H9 (cell line): ENCODE data around the gene CRISPLD2. TPM values are rescaled to one million over a fixed set of nuclear protein-coding genes. Genes with fewer than 3 reads are reported as not detected.

Experiments
- DNase-seq: peaks from one replicate; pipeline ENCODE4 v3.0.0-alpha.2; 2017
- H2AFZ ChIP-seq: one replicate; pipeline ENCODE4 v1.6.1; 2013; ENCODE audit warnings: mild to moderate bottlenecking, low read length, control low read depth, moderate library complexity
- H2AK5ac ChIP-seq: 2 replicates; pipeline ENCODE4 v1.6.1; 2013; ENCODE audit warnings: low read length, control low read depth, mixed read lengths; ENCODE audit not compliant: insufficient read length
- H2BK120ac ChIP-seq: one replicate; pipeline ENCODE4 v1.6.1; 2013; ENCODE audit warnings: low read depth, mild to moderate bottlenecking, low read length, control low read depth, inconsistent platforms; ENCODE audit not compliant: poor library complexity, severe bottlenecking
- H2BK12ac ChIP-seq: 2 replicates; pipeline ENCODE4 v1.6.1; 2013; ENCODE audit warnings: low read length, control low read depth, mixed read lengths, low read depth; ENCODE audit not compliant: insufficient read length
- H2BK15ac ChIP-seq: 2 replicates; pipeline ENCODE4 v1.6.1; 2013; ENCODE audit warnings: low read depth, low read length, control low read depth
- H2BK20ac ChIP-seq: one replicate; pipeline ENCODE4 v1.6.1; 2013; ENCODE audit warnings: low read depth, mild to moderate bottlenecking, low read length, control low read depth, inconsistent platforms; ENCODE audit not compliant: poor library complexity, severe bottlenecking
- H2BK5ac ChIP-seq: 2 replicates; pipeline ENCODE4 v1.6.1; 2013; ENCODE audit warnings: low read length, control low read depth, mixed read lengths; ENCODE audit not compliant: insufficient read length
- H3K14ac ChIP-seq: 2 replicates; pipeline ENCODE4 v1.6.1; 2013; ENCODE audit warnings: low read length, control low read depth; ENCODE audit not compliant: insufficient read depth
- H3K18ac ChIP-seq: 2 replicates; pipeline ENCODE4 v1.6.1; 2013; ENCODE audit warnings: low read depth, mild to moderate bottlenecking, mixed read lengths, low read length, control low read depth; ENCODE audit not compliant: insufficient read length
- H3K23ac ChIP-seq: 2 replicates; pipeline ENCODE4 v1.6.1; 2013; ENCODE audit warnings: low read length, control low read depth, mixed read lengths, low read depth; ENCODE audit not compliant: insufficient read length
- H3K23me2 ChIP-seq: 2 replicates; pipeline ENCODE4 v1.6.1; 2013; ENCODE audit warnings: low read depth, mild to moderate bottlenecking, mixed read lengths, low read length, control low read depth; ENCODE audit not compliant: insufficient read length, poor library complexity, severe bottlenecking
- H3K27ac ChIP-seq: 2 replicates; pipeline ENCODE4 v1.5.1; 2013; ENCODE audit warnings: low read length, control low read depth, mixed read lengths, low read depth; ENCODE audit not compliant: insufficient read length
- H3K27me3 ChIP-seq: 2 replicates; pipeline ENCODE4 v1.6.1; 2013; ENCODE audit warnings: low read length, control low read depth, inconsistent platforms; ENCODE audit not compliant: insufficient read depth
- H3K4ac ChIP-seq: 2 replicates; pipeline ENCODE4 v1.6.1; 2013; ENCODE audit warnings: low read depth, mild to moderate bottlenecking, control low read depth, inconsistent platforms, low read length, moderate library complexity
- H3K4me1 ChIP-seq: 2 replicates; pipeline ENCODE4 v1.6.1; 2013; ENCODE audit warnings: low read length, control low read depth, inconsistent platforms; ENCODE audit not compliant: insufficient read depth
- H3K4me2 ChIP-seq: 2 replicates; pipeline ENCODE4 v1.6.1; 2013; ENCODE audit warnings: low read length, control low read depth, mixed read lengths; ENCODE audit not compliant: insufficient read length, insufficient read depth
- H3K56ac ChIP-seq: 2 replicates; pipeline ENCODE4 v1.6.1; 2013; ENCODE audit warnings: low read depth, mild to moderate bottlenecking, mixed read lengths, low read length, control low read depth; ENCODE audit not compliant: insufficient read length
- H3K79me1 ChIP-seq: 2 replicates; pipeline ENCODE4 v1.6.1; 2013; ENCODE audit warnings: low read depth, mild to moderate bottlenecking, moderate library complexity, low read length, control low read depth, inconsistent platforms; ENCODE audit not compliant: insufficient read depth, poor library complexity, severe bottlenecking
- H3K79me2 ChIP-seq: 2 replicates; pipeline ENCODE4 v1.6.1; 2013; ENCODE audit warnings: low read length, control low read depth, inconsistent platforms; ENCODE audit not compliant: insufficient read depth
- H3K9ac ChIP-seq: 2 replicates; pipeline ENCODE4 v1.6.1; 2013; ENCODE audit warnings: low read length, control low read depth, mixed read lengths; ENCODE audit not compliant: insufficient read length; ENCODE audit errors: extremely low read depth
- H3K9me3 ChIP-seq: one replicate; pipeline ENCODE4 v1.6.1; 2013; ENCODE audit warnings: low read depth, low read length, inconsistent platforms; ENCODE audit not compliant: control insufficient read depth
- H3T11ph ChIP-seq: one replicate; pipeline ENCODE4 v1.6.1; 2013; ENCODE audit warnings: mild to moderate bottlenecking, low read length, control low read depth, inconsistent platforms
- H4K20me1 ChIP-seq: one replicate; pipeline ENCODE4 v1.6.1; 2013; ENCODE audit not compliant: control insufficient read depth, insufficient read length, insufficient read depth
- H4K5ac ChIP-seq: 2 replicates; pipeline ENCODE4 v1.6.1; 2013; ENCODE audit warnings: low read depth, mild to moderate bottlenecking, mixed read lengths, low read length, control low read depth; ENCODE audit not compliant: insufficient read length
- H4K8ac ChIP-seq: replicated peaks from 2 replicates; pipeline ENCODE4 v1.6.1; 2013; ENCODE audit warnings: low read length, control low read depth, mixed read lengths, low read depth; ENCODE audit not compliant: insufficient read length
- H4K91ac ChIP-seq: 2 replicates; pipeline ENCODE4 v1.6.1; 2013; ENCODE audit warnings: low read depth, mild to moderate bottlenecking, moderate library complexity, mixed read lengths, low read length, control low read depth; ENCODE audit not compliant: insufficient read length
- H3K27ac Mint-ChIP-seq, 3 experiments: 2 replicates in 2 of 3; 3 replicates in 1 of 3; pipeline ENCODE4 v1.8.0; 2020 to 2021; ENCODE audit warnings: mixed read lengths in 3 of 3, mild to moderate bottlenecking in 1 of 3, moderate library complexity in 1 of 3
- H3K27me3 Mint-ChIP-seq: 2 replicates; pipeline ENCODE4 v1.8.0; 2021; ENCODE audit warnings: low read depth, mild to moderate bottlenecking, moderate library complexity, mixed read lengths
- H3K36me3 Mint-ChIP-seq, 3 experiments: 2 replicates in 2 of 3; 3 replicates in 1 of 3; pipeline ENCODE4 v1.8.0; 2020 to 2021; ENCODE audit warnings: low read depth in 3 of 3, mixed read lengths in 3 of 3; ENCODE audit not compliant: insufficient read depth in 1 of 3
- H3K4me1 Mint-ChIP-seq, 2 experiments: 2 replicates each; pipeline ENCODE4 v1.8.0; 2020; ENCODE audit warnings: mixed read lengths in 2 of 2
- H3K4me3 Mint-ChIP-seq, 2 experiments: 2 replicates in 1 of 2; 3 replicates in 1 of 2; pipeline ENCODE4 v1.8.0; 2020 to 2021; ENCODE audit warnings: mild to moderate bottlenecking in 2 of 2, mixed read lengths in 2 of 2, moderate library complexity in 1 of 2
- H3K9me3 Mint-ChIP-seq, 2 experiments: 2 replicates in 1 of 2; 3 replicates in 1 of 2; pipeline ENCODE4 v1.8.0; 2020; ENCODE audit warnings: mild to moderate bottlenecking in 2 of 2, mixed read lengths in 2 of 2, moderate library complexity in 1 of 2
- CTCF ChIP-seq: fragments of 200-600 bp; sonication (generic); conservative IDR thresholded peaks from 3 replicates; pipeline ENCODE4 v1.8.0; 2021; ENCODE audit warnings: antibody characterized with exemption, mild to moderate bottlenecking
- WGBS: extraction: QIAGEN DNeasy Blood & Tissue Kit; methylation state at CpG from one replicate; pipeline ENCODE4 v1.1.7; 2013; ENCODE audit warnings: missing lambda C conversion rate, low lambda C conversion rate, mixed read lengths; ENCODE audit not compliant: insufficient read length; ENCODE audit errors: extremely low coverage; 5-methylcytosine and 5-hydroxymethylcytosine counted together
- total RNA-seq: library from RNA; stranded (reverse); gene quantifications from 2 replicates; pipeline ENCODE4 v1.2.1, GENCODE V29; 2021

Gene CRISPLD2
- total RNA-seq, 1 experiment from 2014 or later = 2.3 TPM

- Histone ChIP-seq H3K79me1 (no peaks in the 10 kb centered on the region), H3K9me3 (no peaks in the 10 kb centered on the region), H3K23me2 (no peaks in the 10 kb centered on the region), H3K56ac (no peak overlapping the region), H2BK15ac (no peak overlapping the region), H4K5ac (no peak overlapping the region), H3K4me1 (no peaks in the 10 kb centered on the region; the same call in 1 of the 2 replicates), H3K18ac (no peak overlapping the region), H3K9ac (no peak overlapping the region), H2AK5ac (no peak overlapping the region), H3K4ac (no peak overlapping the region), H3K23ac (no peak overlapping the region), H3K14ac (no peak overlapping the region), H2BK12ac (no peak overlapping the region), H3K27ac (no peak overlapping the region), H3K4me2 (no peak overlapping the region), H2BK5ac (no peak overlapping the region), H2AFZ (no peak overlapping the region), H3K79me2 (no peaks in the 10 kb centered on the region), H4K8ac (no peak overlapping the region), H4K91ac (no peak overlapping the region), H2BK20ac (no peak overlapping the region), H4K20me1 (no peaks in the 10 kb centered on the region), H3T11ph (no peak overlapping the region), H2BK120ac (no peak overlapping the region), H3K27me3 (peaks cover 5% of the 10 kb centered on the region; the same call in 1 of the 2 replicates)
- WGBS = no CpG with 5 or more reads among the region's 7 CpGs
- Mint-ChIP-seq H3K9me3 (no peaks in the 10 kb centered on the region; a peak in 3 of 5 replicates), H3K4me3 (no peak overlapping the region), H3K36me3 (no peaks in the 10 kb centered on the region), H3K27ac (no peak overlapping the region), H3K27me3 (peaks cover 83% of the 10 kb centered on the region), H3K4me1 (peaks cover 12 to 13% of the 10 kb centered on the region in 2 experiments)
- no peak for TF ChIP-seq CTCF
- no peak for DNase-seq
Observed at GRCh38 chr16:84815462-84815861, 4.3 kb upstream of the CRISPLD2 start.
